ENCODE data around the gene MCM9. TPM values are rescaled to one million over a fixed set of nuclear protein-coding genes. Genes with fewer than 3 reads are reported as not detected.

The MCM9 gene
- total and polyA plus RNA-seq, 2 of the 13 experiments (the other 11 are each of a cell fraction or from before 2014, with no cell fraction given), result 3.8 to 17.2 TPM

DNA sequence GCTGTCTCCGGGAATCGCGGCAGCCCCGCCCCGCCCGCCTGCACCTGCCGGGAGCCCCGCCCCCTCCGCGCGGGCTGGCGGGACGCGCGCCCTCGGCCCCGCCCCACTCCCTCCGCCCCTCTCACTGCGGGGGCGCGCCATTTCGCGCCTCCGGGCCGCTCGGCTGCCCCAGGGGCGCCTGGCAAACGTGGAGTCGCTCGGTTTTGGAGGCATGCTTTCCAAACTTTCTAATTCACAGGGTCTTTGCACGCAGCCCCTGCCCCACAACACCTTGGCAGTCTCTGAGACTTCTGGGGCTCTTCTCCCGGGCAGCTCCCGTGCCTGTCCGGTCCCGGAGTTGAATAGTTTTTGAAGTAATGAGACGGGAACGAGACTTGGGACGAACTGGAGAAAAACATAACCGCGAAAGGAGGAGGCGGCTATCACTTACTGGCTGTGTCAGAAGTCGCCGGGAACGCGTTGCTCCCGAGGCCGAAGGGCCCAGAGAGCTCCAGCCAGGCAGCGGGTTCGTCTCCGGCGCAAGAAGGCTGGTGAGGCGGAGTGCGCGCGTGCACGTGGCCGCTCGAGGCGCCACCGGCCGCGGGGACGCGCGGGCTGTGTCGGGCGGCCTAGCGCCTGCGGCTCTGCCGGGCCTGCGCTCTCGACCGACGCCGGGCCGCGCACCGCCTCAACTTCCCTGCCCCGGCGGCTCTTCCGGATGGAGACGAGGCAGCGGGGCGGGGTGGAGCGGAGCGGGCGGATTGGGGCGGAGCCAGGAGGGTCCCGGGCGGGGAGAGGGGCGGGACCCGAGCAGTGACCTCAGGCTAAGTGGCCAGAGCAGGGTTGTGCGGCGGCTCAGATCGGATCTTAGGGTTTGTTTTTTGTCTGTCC is at the start of gene MCM9 (continued):
- TF ChIP-seq ELF3 (CRISPR knock-in tag; IDR thresholded peaks at IDR 0.05), result peak; percentile 74
- 0 out of 2 replicates have a peak, but pooled peaks have one; percentile 75 for TF ChIP-seq ZNF224 (CRISPR knock-in tag; IDR thresholded peaks at IDR 0.05)
- no peak for TF ChIP-seq KDM3A (CRISPR knock-in tag; IDR thresholded peaks at IDR 0.05; ENCODE audit: low read depth)
- TF ChIP-seq SP140L (CRISPR knock-in tag; IDR thresholded peaks at IDR 0.05; ENCODE audit: borderline replicate concordance), result no peak
- peak; percentile 53; the same call in 1 of the 2 replicates for TF ChIP-seq THAP7 (CRISPR knock-in tag; IDR thresholded peaks at IDR 0.05)
- TF ChIP-seq ZNF33A (CRISPR knock-in tag; IDR thresholded peaks at IDR 0.05; ENCODE audit: borderline replicate concordance), result no peak
- no peak for TF ChIP-seq ZNF354B (CRISPR knock-in tag; IDR thresholded peaks at IDR 0.05)
- TF ChIP-seq ZNF10 (CRISPR knock-in tag; IDR thresholded peaks at IDR 0.05; ENCODE audit: borderline replicate concordance, low read depth), result no peak
- no peak for TF ChIP-seq TAF15 (IDR thresholded peaks at IDR 0.05; ENCODE audit: low read depth, low read length, poor library complexity, severe bottlenecking)
- no peak for TF ChIP-seq FOXP4 (CRISPR knock-in tag; IDR thresholded peaks at IDR 0.05)
- TF ChIP-seq ZNF510 (CRISPR knock-in tag; IDR thresholded peaks at IDR 0.05; ENCODE audit: low read depth), result 0 out of 2 replicates have a peak, but pooled peaks have one; percentile 74
- no peak; the same call in 1 of the 2 replicates for TF ChIP-seq HNF4A (CRISPR knock-in tag; IDR thresholded peaks at IDR 0.05)
- peak; percentile 85; the same call in 1 of the 2 replicates for TF ChIP-seq ZNF564 (CRISPR knock-in tag; IDR thresholded peaks at IDR 0.05)
- peak; percentile 66; the same call in 1 of the 2 replicates for TF ChIP-seq MTF1 (CRISPR knock-in tag; IDR thresholded peaks at IDR 0.05)
- peak; percentile 33; the same call in 1 of the 2 replicates for TF ChIP-seq KLF13 (CRISPR knock-in tag; IDR thresholded peaks at IDR 0.05)
- TF ChIP-seq, protein P1, sequence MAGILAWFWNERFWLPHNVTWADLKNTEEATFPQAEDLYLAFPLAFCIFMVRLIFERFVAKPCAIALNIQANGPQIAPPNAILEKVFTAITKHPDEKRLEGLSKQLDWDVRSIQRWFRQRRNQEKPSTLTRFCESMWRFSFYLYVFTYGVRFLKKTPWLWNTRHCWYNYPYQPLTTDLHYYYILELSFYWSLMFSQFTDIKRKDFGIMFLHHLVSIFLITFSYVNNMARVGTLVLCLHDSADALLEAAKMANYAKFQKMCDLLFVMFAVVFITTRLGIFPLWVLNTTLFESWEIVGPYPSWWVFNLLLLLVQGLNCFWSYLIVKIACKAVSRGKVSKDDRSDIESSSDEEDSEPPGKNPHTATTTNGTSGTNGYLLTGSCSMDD (CRISPR knock-in tag; IDR thresholded peaks at IDR 0.05), result no peak
- peak; percentile 72; the same call in 1 of the 2 replicates for TF ChIP-seq REPIN1 (CRISPR knock-in tag; IDR thresholded peaks at IDR 0.05; ENCODE audit: borderline replicate concordance, low read depth)
- peak; percentile 97; the same call in 1 of the 2 replicates for TF ChIP-seq SAFB2 (CRISPR knock-in tag; IDR thresholded peaks at IDR 0.05; ENCODE audit: borderline replicate concordance, low read depth)
- no peak; the same call in 1 of the 2 replicates for TF ChIP-seq ZIK1 (CRISPR knock-in tag; IDR thresholded peaks at IDR 0.05; ENCODE audit: borderline replicate concordance, low read depth)
- TF ChIP-seq CSRNP2 (CRISPR knock-in tag; conservative IDR thresholded peaks at IDR 0.05; ENCODE audit: low read depth), result no peak
- peak; percentile 88 for TF ChIP-seq ZMYM4 (CRISPR knock-in tag; IDR thresholded peaks at IDR 0.05)
- no peak for TF ChIP-seq KDM1A (CRISPR knock-in tag; IDR thresholded peaks at IDR 0.05)
- TF ChIP-seq CBX2 (IDR thresholded peaks at IDR 0.05; ENCODE audit: low read depth, low read length), result no peak
- no peak for TF ChIP-seq CBX2 (CRISPR knock-in tag; IDR thresholded peaks at IDR 0.05; ENCODE audit: low read depth)
- TF ChIP-seq NFRKB (IDR thresholded peaks at IDR 0.05), result no peak
